H1 (cell line): ENCODE measurements around the gene OR56A5. TPM values are rescaled to one million over a fixed set of nuclear protein-coding genes. Genes with fewer than 3 reads are reported as not detected.

Experiments
- CTCF ChIA-PET: fragments of 300-600 bp; sonication (Branson Sonifier 250); formaldehyde crosslinking; loops from one replicate; lab custom pipeline; 2021; ENCODE audit not compliant: partially characterized antibody; lab: Charles Lee
- POLR2A ChIA-PET: fragments of 300-600 bp; sonication (Branson Sonifier 250); formaldehyde crosslinking; loops from one replicate; lab custom pipeline; 2021; ENCODE audit warnings: inconsistent platforms; ENCODE audit not compliant: partially characterized antibody; lab: Charles Lee
- DNase-seq, 2 experiments: peaks; one replicate each; pipeline versions ENCODE4 v3.0.0 to v3.0.0-alpha.2; 2010 to 2022; ENCODE audit warnings: low spot score in 2 of 2, low read depth in 1 of 2, mixed read lengths in 1 of 2
- FAIRE-seq: peaks from 2 replicates; lab custom pipeline; 2011; peaks lifted over from hg19 to GRCh38; lab: Jason Lieb, UNC
- H2AFZ ChIP-seq: 2 replicates; pipeline ENCODE4 v1.8.1; 2012; ENCODE audit warnings: low read length, inconsistent platforms
- H2AK5ac ChIP-seq: 2 replicates; pipeline ENCODE4 v1.6.1; 2013; ENCODE audit warnings: low read depth, low read length
- H2BK120ac ChIP-seq: replicated peaks from 2 replicates; pipeline ENCODE3; 2013; ENCODE audit warnings: low read depth, low read length, inconsistent platforms
- H2BK12ac ChIP-seq: 2 replicates; pipeline ENCODE4 v1.6.1; 2013; ENCODE audit warnings: low read depth, low read length
- H2BK15ac ChIP-seq: 2 replicates; pipeline ENCODE4 v1.6.1; 2013; ENCODE audit warnings: low read length
- H2BK20ac ChIP-seq: 2 replicates; pipeline ENCODE4 v1.6.1; 2013; ENCODE audit warnings: low read length
- H2BK5ac ChIP-seq: 2 replicates; pipeline ENCODE4 v1.6.1; 2013; ENCODE audit warnings: low read depth, low read length
- H3K14ac ChIP-seq: 2 replicates; pipeline ENCODE4 v1.6.1; 2013; ENCODE audit warnings: inconsistent platforms; ENCODE audit not compliant: insufficient read length
- H3K18ac ChIP-seq: 2 replicates; pipeline ENCODE4 v1.6.1; 2013; ENCODE audit warnings: low read length; ENCODE audit errors: extremely low read depth
- H3K23ac ChIP-seq: 2 replicates; pipeline ENCODE4 v1.6.1; 2013; ENCODE audit warnings: inconsistent platforms; ENCODE audit not compliant: insufficient read length
- H3K23me2 ChIP-seq: 2 replicates; pipeline ENCODE4 v1.6.1; 2013; ENCODE audit warnings: low read depth, low read length
- H3K27ac ChIP-seq: 2 replicates; pipeline ENCODE4 v1.6.1; 2011; ENCODE audit warnings: low read depth, low read length, inconsistent platforms
- H3K27me3 ChIP-seq, 4 experiments: replicated peaks in 1 of 4; 1 replicate in 1 of 4; 2 replicates in 3 of 4; pipeline versions ENCODE4 v1.6.1 to v1.8.1; 2011 to 2013; ENCODE audit warnings: low read length in 3 of 4, mild to moderate bottlenecking in 3 of 4, inconsistent platforms in 2 of 4, mixed read lengths in 2 of 4, moderate library complexity in 1 of 4; ENCODE audit not compliant: control insufficient read depth in 3 of 4, insufficient read depth in 3 of 4; ENCODE audit errors: extremely low read depth in 1 of 4
- H3K36me3 ChIP-seq, 4 experiments: 2 replicates each; pipeline versions ENCODE4 v1.6.1 to v1.8.1; 2011 to 2013; ENCODE audit warnings: mild to moderate bottlenecking in 4 of 4, low read length in 3 of 4, moderate library complexity in 2 of 4, control low read depth in 1 of 4, inconsistent platforms in 1 of 4; ENCODE audit not compliant: insufficient read depth in 4 of 4, control insufficient read depth in 2 of 4
- H3K4ac ChIP-seq: replicated peaks from 2 replicates; pipeline ENCODE3; 2013; ENCODE audit warnings: low read length, low read depth, mixed read lengths, inconsistent platforms; ENCODE audit not compliant: insufficient read length
- H3K4me1 ChIP-seq, 4 experiments: replicated peaks in 1 of 4; 1 replicate in 1 of 4; 2 replicates in 3 of 4; pipeline versions ENCODE4 v1.6.1 to v1.8.1; 2011 to 2013; ENCODE audit warnings: low read length in 3 of 4, inconsistent platforms in 2 of 4, mixed read lengths in 1 of 4; ENCODE audit not compliant: insufficient read depth in 4 of 4, control insufficient read depth in 3 of 4
- H3K4me2 ChIP-seq, 2 experiments: 2 replicates each; pipeline versions ENCODE4 v1.6.1 to v1.8.1; 2011 to 2013; ENCODE audit warnings: low read depth in 2 of 2, low read length in 2 of 2, control low read depth in 1 of 2, inconsistent platforms in 1 of 2, mild to moderate bottlenecking in 1 of 2; ENCODE audit not compliant: insufficient read depth in 1 of 2
- H3K4me3 ChIP-seq, 4 experiments: fragments of 200-600, 300-600 bp in 1 of 4; sonication (generic), shearing (Covaris generic), sonication (Bioruptor Twin) in 1 of 4; 2 replicates each; pipeline versions ENCODE4 v1.5.1 to v1.8.1; 2011 to 2016; ENCODE audit warnings: low read length in 4 of 4, low read depth in 3 of 4, control low read depth in 2 of 4, inconsistent platforms in 2 of 4, mild to moderate bottlenecking in 2 of 4, mixed read lengths in 1 of 4, moderate library complexity in 1 of 4; ENCODE audit not compliant: insufficient read depth in 2 of 4; ENCODE audit errors: extremely low read depth in 1 of 4
- H3K56ac ChIP-seq: replicated peaks from 2 replicates; pipeline ENCODE3; 2013; ENCODE audit warnings: low read depth, mild to moderate bottlenecking, mixed read lengths, low read length, inconsistent platforms; ENCODE audit not compliant: insufficient read length
- H3K79me1 ChIP-seq: 2 replicates; pipeline ENCODE4 v1.6.1; 2013; ENCODE audit warnings: low read depth, low read length, control low read depth
- H3K79me2 ChIP-seq, 2 experiments: 2 replicates each; pipeline versions ENCODE4 v1.6.1 to v1.8.1; 2012 to 2013; ENCODE audit warnings: low read length in 2 of 2, mild to moderate bottlenecking in 2 of 2, inconsistent platforms in 1 of 2; ENCODE audit not compliant: insufficient read depth in 2 of 2, control insufficient read depth in 1 of 2
- H3K9ac ChIP-seq, 4 experiments: replicated peaks in 1 of 4; 1 replicate in 1 of 4; 2 replicates in 3 of 4; pipeline versions ENCODE4 v1.6.1 to v1.8.1; 2011 to 2013; ENCODE audit warnings: low read depth in 3 of 4, low read length in 3 of 4, control low read depth in 2 of 4, mild to moderate bottlenecking in 2 of 4, moderate library complexity in 2 of 4, inconsistent platforms in 1 of 4; ENCODE audit errors: extremely low read depth in 1 of 4
- H3K9me3 ChIP-seq, 2 experiments: 2 replicates each; pipeline versions ENCODE4 v1.6.1 to v1.8.1; 2012 to 2013; ENCODE audit warnings: mild to moderate bottlenecking in 2 of 2, moderate library complexity in 2 of 2, control low read depth in 1 of 2, inconsistent platforms in 1 of 2, low read depth in 1 of 2, low read length in 1 of 2, mixed read lengths in 1 of 2; ENCODE audit not compliant: insufficient read depth in 2 of 2
- H4K20me1 ChIP-seq, 2 experiments: replicated peaks in 1 of 2; 2 replicates each; pipeline versions ENCODE3 to v1.8.1; 2011 to 2013; ENCODE audit warnings: inconsistent platforms in 2 of 2, low read length in 2 of 2, mild to moderate bottlenecking in 1 of 2; ENCODE audit not compliant: insufficient read depth in 2 of 2, control insufficient read depth in 1 of 2
- H4K5ac ChIP-seq: 2 replicates; pipeline ENCODE4 v1.6.1; 2013; ENCODE audit warnings: low read length, low read depth, mixed read lengths, inconsistent platforms; ENCODE audit not compliant: insufficient read length
- H4K8ac ChIP-seq: 2 replicates; pipeline ENCODE4 v1.8.0; 2013; ENCODE audit warnings: mild to moderate bottlenecking, moderate library complexity, low read length, inconsistent platforms; ENCODE audit not compliant: insufficient read depth; ENCODE audit errors: extremely low read depth
- H4K91ac ChIP-seq: replicated peaks from 2 replicates; pipeline ENCODE3; 2013; ENCODE audit warnings: low read length, mixed read lengths, inconsistent platforms; ENCODE audit not compliant: insufficient read length
- ASH2L ChIP-seq: fragments of 200-600, 300-600 bp; sonication (generic); IDR thresholded peaks from one replicate; pipeline ENCODE4 v1.7.1; 2017; ENCODE audit warnings: low read length
- BCL11A ChIP-seq, 2 experiments: IDR thresholded peaks; one replicate each; pipeline ENCODE4 v1.6.1; 2011; ENCODE audit warnings: low read depth in 2 of 2, low read length in 2 of 2, mild to moderate bottlenecking in 2 of 2
- CEBPB ChIP-seq: IDR thresholded peaks from 2 replicates; pipeline ENCODE4 v1.6.1; 2012; ENCODE audit warnings: low read depth, low read length
- HDAC6 ChIP-seq: IDR thresholded peaks from one replicate; pipeline ENCODE4 v1.7.1; 2012; ENCODE audit warnings: low read depth, mild to moderate bottlenecking, inconsistent platforms, low read length, moderate library complexity
- JUND ChIP-seq: IDR thresholded peaks from 2 replicates; pipeline ENCODE4 v1.6.1; 2011; ENCODE audit warnings: mild to moderate bottlenecking, improper control_type of control experiment, low read length
- KDM4A ChIP-seq: IDR thresholded peaks from one replicate; pipeline ENCODE4 v1.7.1; 2012; ENCODE audit warnings: low read depth, mild to moderate bottlenecking, moderate library complexity, low read length, inconsistent platforms; ENCODE audit not compliant: severe bottlenecking
- POLR2AphosphoS5 ChIP-seq: IDR thresholded peaks from 2 replicates; pipeline ENCODE4 v1.6.1; 2011; ENCODE audit warnings: low read depth, low read length
- RXRA ChIP-seq: IDR thresholded peaks from 2 replicates; pipeline ENCODE4 v1.6.1; 2011; ENCODE audit warnings: low read depth, mild to moderate bottlenecking, low read length, moderate library complexity; ENCODE audit not compliant: insufficient read depth
- SUZ12 ChIP-seq: fragments of 200-600 bp; sonication (generic); IDR thresholded peaks from 2 replicates; pipeline ENCODE4 v1.6.1; 2012; ENCODE audit warnings: mild to moderate bottlenecking, inconsistent platforms, low read length, moderate library complexity, mixed read lengths
- TBP ChIP-seq: IDR thresholded peaks from 2 replicates; pipeline ENCODE4 v1.6.1; 2011; ENCODE audit warnings: low read depth, low read length, improper control_type of control experiment
- USF2 ChIP-seq: IDR thresholded peaks from 2 replicates; pipeline ENCODE4 v1.6.1; 2011; ENCODE audit warnings: low read length, improper control_type of control experiment
- WGBS, 2 experiments: shearing (Covaris generic) in 1 of 2; methylation state at CpG; one replicate each; pipeline versions ENCODE4 v1.1.6 to v1.1.7; 2013 to 2015; ENCODE audit warnings: low lambda C conversion rate in 2 of 2, mixed read lengths in 2 of 2, inconsistent platforms in 1 of 2, low coverage in 1 of 2, missing lambda C conversion rate in 1 of 2; ENCODE audit not compliant: insufficient replicate concordance in 2 of 2, insufficient coverage in 1 of 2, insufficient read length in 1 of 2; ENCODE audit errors: extremely low coverage in 1 of 2, missing lambda C conversion rate in 1 of 2; 5-methylcytosine and 5-hydroxymethylcytosine counted together
- polyA plus RNA-seq, 7 experiments: library from polyadenylated mRNA; depleted of rRNA in 3 of 7; stranded (reverse) in 5 of 7; unstranded in 2 of 7; fragments of >200 nt in 5 of 7; fragments of 200-250 nt in 2 of 7; gene quantifications; 1 replicate in 5 of 7; 2 replicates in 1 of 7; 4 replicates in 1 of 7; pipeline versions ENCODE4 v1.2.1 to v1.2.3, GENCODE V29; 2011 to 2013; ENCODE audit warnings: missing spikeins in 2 of 7, mixed read lengths in 2 of 7
- total RNA-seq: library from RNA; stranded (reverse); fragmentation: NEBNext Ultra II Directional; extraction: Animal tissue kit (Norgen Biotek cat#: 25700); gene quantifications from 2 replicates; pipeline ENCODE4 v1.2.1, GENCODE V29; 2021

The OR56A5 gene
- total and polyA plus RNA-seq, 2 of the 8 experiments (the other 6 are each of a cell fraction or from before 2014, with no cell fraction given): 0.14 TPM; not detected in 1

GRCh38 chr11:5922749-5923426 lies 45.4 kb downstream of the OR56A5 start:
- Histone ChIP-seq H2BK20ac (no peak overlapping the region), H2AK5ac (no peak overlapping the region)

More at GRCh38 chr11:5922749-5923426, 45.4 kb downstream of the OR56A5 start:
- no peak overlapping the region for H3K14ac ChIP-seq
- no peak for TF ChIP-seq TBP
- no peak for TF ChIP-seq BCL11A (IDR thresholded peaks at IDR 0.05; ENCODE audit: low read depth in 2 of 2, low read length in 2 of 2)
- TF ChIP-seq RXRA: no peak
- no peak for TF ChIP-seq HDAC6
- no peak for TF ChIP-seq SUZ12
- no peak for TF ChIP-seq POLR2AphosphoS5
- no peak for TF ChIP-seq KDM4A
- TF ChIP-seq USF2: no peak
- no peak for TF ChIP-seq CEBPB
- no peak for TF ChIP-seq JUND
- no peak for TF ChIP-seq ASH2L
- 78% methylated on average over 2 of the region's 2 CpGs; no CpG with 5 or more reads in 1 of the 2 experiments for WGBS, 2 experiments
- peaks cover 0 to 4% of the 10 kb centered on the region in 2 experiments; a peak in 1 of 4 replicates for H3K9me3 ChIP-seq
- H3K4ac ChIP-seq: no peak overlapping the region
- no peak overlapping the region for H2BK15ac ChIP-seq
- no peak overlapping the region; the same call in 1 of the 2 replicates for H2AFZ ChIP-seq
- H3K23me2 ChIP-seq: no peaks in the 10 kb centered on the region
- DNase-seq: no peak
- POLR2A ChIA-PET: no interaction called here
- H3K79me2 ChIP-seq: no peaks in the 10 kb centered on the region
- H2BK5ac ChIP-seq: no peak overlapping the region
- H3K36me3 ChIP-seq: no peaks in the 10 kb centered on the region
- FAIRE-seq: no peak
- H4K5ac ChIP-seq: no peak overlapping the region
- H3K9ac ChIP-seq: no peak overlapping the region
- no peaks in the 10 kb centered on the region for H3K4me1 ChIP-seq
- H4K91ac ChIP-seq: no peak overlapping the region
- CTCF ChIA-PET: interaction anchor here (1.3 kb wide), 1 partner anchor 335 kb away, joined by 4 read pairs; no protein-coding TSS in a partner anchor
- H3K27ac ChIP-seq: no peak overlapping the region
- H3K56ac ChIP-seq: no peak overlapping the region
- H4K8ac ChIP-seq: no peak overlapping the region
- H3K4me2 ChIP-seq: no peak overlapping the region
- no peak overlapping the region for H3K4me3 ChIP-seq
- no peak overlapping the region for H3K23ac ChIP-seq
- no peak overlapping the region for H2BK12ac ChIP-seq
- no peaks in the 10 kb centered on the region for H4K20me1 ChIP-seq
- H3K27me3 ChIP-seq: no peaks in the 10 kb centered on the region
- no peak overlapping the region for H3K18ac ChIP-seq
- no peak overlapping the region for H2BK120ac ChIP-seq
- no peaks in the 10 kb centered on the region for H3K79me1 ChIP-seq
